ENCODE results near the gene COL4A1. TPM values are rescaled to one million over a fixed set of nuclear protein-coding genes. Genes with fewer than 3 reads are reported as not detected.

Gene COL4A1
- total RNA-seq, 3 donors from 2014 or later, result 118 to 1,008 (median 370) TPM

DNA sequence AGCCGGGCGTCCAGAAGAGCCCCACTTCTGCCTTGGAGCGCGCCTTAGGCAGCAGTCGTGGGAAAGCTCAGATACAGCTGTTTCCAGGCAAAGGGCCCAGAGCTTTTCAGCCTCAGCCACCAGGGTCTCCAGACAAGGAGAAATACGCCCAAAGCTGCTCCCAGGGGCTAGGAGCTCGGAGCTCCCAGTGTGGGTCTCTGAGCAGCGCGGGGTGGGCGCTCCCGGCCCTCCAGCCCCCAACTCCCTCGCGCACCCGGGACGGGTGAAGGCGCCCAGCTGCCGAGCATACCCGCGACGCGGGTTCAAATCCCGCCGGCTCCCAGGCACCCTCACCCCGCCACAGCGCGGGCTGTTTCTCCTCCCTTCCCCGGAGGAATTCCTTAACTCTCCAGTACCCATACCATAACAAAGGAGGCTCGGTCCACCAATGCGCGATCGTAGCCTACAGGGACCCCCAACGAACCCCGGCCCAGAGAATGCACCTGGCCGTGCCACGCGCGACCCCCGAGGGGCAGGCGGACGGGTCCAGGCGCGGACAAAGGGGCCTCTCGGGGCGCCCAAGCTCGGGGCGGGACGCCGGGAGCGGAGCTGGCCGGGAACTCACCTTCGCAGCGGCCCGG lies 507 bp downstream of the COL4A1 start:
- DNase-seq (ENCODE audit: low spot score in 2 of 2), result no peak
- TF ChIP-seq, protein P1, sequence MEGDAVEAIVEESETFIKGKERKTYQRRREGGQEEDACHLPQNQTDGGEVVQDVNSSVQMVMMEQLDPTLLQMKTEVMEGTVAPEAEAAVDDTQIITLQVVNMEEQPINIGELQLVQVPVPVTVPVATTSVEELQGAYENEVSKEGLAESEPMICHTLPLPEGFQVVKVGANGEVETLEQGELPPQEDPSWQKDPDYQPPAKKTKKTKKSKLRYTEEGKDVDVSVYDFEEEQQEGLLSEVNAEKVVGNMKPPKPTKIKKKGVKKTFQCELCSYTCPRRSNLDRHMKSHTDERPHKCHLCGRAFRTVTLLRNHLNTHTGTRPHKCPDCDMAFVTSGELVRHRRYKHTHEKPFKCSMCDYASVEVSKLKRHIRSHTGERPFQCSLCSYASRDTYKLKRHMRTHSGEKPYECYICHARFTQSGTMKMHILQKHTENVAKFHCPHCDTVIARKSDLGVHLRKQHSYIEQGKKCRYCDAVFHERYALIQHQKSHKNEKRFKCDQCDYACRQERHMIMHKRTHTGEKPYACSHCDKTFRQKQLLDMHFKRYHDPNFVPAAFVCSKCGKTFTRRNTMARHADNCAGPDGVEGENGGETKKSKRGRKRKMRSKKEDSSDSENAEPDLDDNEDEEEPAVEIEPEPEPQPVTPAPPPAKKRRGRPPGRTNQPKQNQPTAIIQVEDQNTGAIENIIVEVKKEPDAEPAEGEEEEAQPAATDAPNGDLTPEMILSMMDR (IDR thresholded peaks at IDR 0.05), result no peak
- TF ChIP-seq POLR2AphosphoS5 (IDR thresholded peaks at IDR 0.05) (no peak), POLR2A (IDR thresholded peaks at IDR 0.05) (no peak)
- Histone ChIP-seq H3K4me3 (peak overlapping the region; percentile 64 to 96 (median 78)), H3K27me3 (peaks cover 0 to 14% of the 10 kb centered on the region in 2 donors), H3K4me1 (peaks cover 2 to 3% of the 10 kb centered on the region in 2 donors), H3K27ac (peak overlapping the region; percentile 87 to 96), H3K9me3 (no peaks in the 10 kb centered on the region), H3K36me3 (no peaks in the 10 kb centered on the region)
- intact Hi-C loops (cut with DNase I; ENCODE audit: low total_unique reads), result no loop called here

DNA sequence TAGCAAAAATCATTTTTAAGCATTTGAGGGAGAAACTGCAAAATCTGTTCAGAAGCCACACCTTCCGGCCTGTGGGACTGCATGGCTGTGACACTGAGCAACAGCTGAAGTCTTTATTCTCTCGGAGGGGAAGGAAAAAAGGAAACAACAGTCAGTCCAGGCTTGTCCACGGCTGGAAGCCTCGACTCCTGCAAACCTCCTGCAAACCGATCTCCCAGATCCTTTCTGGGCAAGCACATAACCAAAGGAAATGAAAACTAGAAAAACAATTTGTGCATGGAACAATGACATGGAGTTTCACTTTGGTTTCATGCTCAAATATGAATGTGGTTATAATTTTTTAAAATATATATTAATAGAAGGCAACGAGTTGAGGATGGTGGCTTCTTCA lies 1.0 kb downstream of the COL4A1 start:
- intact Hi-C loops (cut with DNase I; ENCODE audit: low total_unique reads), result no loop called here
- Histone ChIP-seq H3K4me3 (peak overlapping the region; percentile 64 to 96 (median 78)), H3K27me3 (peaks cover 0 to 12% of the 10 kb centered on the region in 2 donors), H3K9me3 (no peaks in the 10 kb centered on the region), H3K4me1 (peaks cover 3 to 7% of the 10 kb centered on the region in 2 donors), H3K36me3 (no peaks in the 10 kb centered on the region), H3K27ac (peak overlapping the region; percentile 87 to 96)
- TF ChIP-seq, protein P1 (IDR thresholded peaks at IDR 0.05), result no peak
- TF ChIP-seq POLR2A (IDR thresholded peaks at IDR 0.05) (no peak), POLR2AphosphoS5 (IDR thresholded peaks at IDR 0.05) (no peak)
- DNase-seq (ENCODE audit: low spot score in 2 of 2), result no peak

DNA sequence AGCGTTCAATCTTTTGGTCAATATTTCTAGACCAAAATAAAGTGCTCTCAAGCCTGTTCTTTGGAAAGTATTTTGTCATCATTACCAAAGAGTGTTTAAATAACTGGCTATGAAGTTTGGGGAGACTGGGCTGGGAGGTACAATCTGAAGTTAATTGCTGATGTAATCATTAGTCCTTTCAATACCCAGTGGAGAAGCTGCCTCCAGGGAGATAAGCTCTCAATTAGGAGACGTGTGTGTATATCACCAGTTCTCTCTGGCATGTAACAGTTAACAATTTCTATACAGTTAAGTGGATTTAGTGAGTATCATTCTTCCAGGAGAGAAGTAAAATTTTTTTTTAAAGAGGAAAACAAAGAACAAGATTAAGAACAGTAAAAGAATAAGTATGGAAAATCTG lies 1.4 kb downstream of the COL4A1 start:
- H3K4me1 ChIP-seq, result peaks cover 3 to 8% of the 10 kb centered on the region in 2 donors
- intact Hi-C loops (cut with DNase I; ENCODE audit: low total_unique reads), result no loop called here
- H3K36me3 ChIP-seq, result no peaks in the 10 kb centered on the region
- no peak for DNase-seq (ENCODE audit: low spot score in 2 of 2)
- peak overlapping the region; percentile 64 to 96 (median 78) for H3K4me3 ChIP-seq
- H3K27me3 ChIP-seq, result peaks cover 0 to 8% of the 10 kb centered on the region in 2 donors
- H3K9me3 ChIP-seq, result no peaks in the 10 kb centered on the region
- TF ChIP-seq POLR2A (IDR thresholded peaks at IDR 0.05) (no peak), POLR2AphosphoS5 (IDR thresholded peaks at IDR 0.05) (no peak)
- TF ChIP-seq, protein P1 (IDR thresholded peaks at IDR 0.05), result no peak
- H3K27ac ChIP-seq, result peak overlapping the region in 1 of 2 donors; percentile 18

DNA sequence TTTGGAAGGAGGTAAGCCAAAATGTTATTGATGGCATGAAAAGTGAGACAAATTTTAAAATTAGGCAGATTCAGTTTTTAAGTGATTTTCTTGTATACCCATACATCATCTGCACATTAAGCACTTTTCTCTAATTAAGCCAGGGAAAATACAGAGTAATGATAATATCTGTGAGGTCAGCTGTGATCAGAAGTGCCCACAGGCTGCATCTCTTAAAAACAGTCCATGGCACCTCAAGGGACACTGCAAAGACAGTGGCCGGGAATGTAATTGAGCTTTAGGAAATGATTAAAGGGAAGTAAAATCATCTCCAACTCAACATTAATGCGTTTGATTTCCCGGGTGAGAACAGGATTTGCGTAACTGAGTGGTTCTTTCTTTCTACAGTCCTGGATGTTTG lies 2.0 kb downstream of the COL4A1 start:
- H3K36me3 ChIP-seq, result no peaks in the 10 kb centered on the region
- H3K4me3 ChIP-seq, result peak overlapping the region; percentile 64 to 96 (median 78)
- peak overlapping the region in 1 of 2 donors; percentile 48 for H3K27ac ChIP-seq
- TF ChIP-seq POLR2A (IDR thresholded peaks at IDR 0.05) (no peak), POLR2AphosphoS5 (IDR thresholded peaks at IDR 0.05) (no peak)
- TF ChIP-seq, protein P1 (IDR thresholded peaks at IDR 0.05), result no peak
- H3K9me3 ChIP-seq, result no peaks in the 10 kb centered on the region
- intact Hi-C loops (cut with DNase I; ENCODE audit: low total_unique reads), result no loop called here
- no peak for DNase-seq (ENCODE audit: low spot score in 2 of 2)
- H3K27me3 ChIP-seq, result peaks cover 0 to 7% of the 10 kb centered on the region in 2 donors
- H3K4me1 ChIP-seq, result peaks cover 3 to 8% of the 10 kb centered on the region in 2 donors

DNA sequence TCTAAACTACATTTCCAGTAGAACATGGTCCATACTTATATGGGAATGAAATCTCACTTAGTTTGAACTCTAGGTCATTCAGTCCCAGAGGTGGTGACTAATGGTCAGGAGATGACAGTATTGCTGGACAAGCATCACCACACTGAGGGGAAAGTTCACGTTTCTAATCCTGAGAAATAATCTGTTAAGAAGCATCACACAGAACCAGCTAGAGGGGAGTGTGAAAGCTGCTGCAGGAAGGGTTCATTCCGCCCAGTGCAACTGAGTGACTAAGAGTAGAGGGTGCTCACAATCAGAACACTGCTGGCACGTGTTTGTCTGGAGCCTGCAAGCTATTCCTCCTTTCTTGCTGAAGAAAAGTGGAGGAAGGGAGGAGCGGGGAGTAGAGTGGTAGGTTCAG lies 2.7 kb downstream of the COL4A1 start:
- peaks cover 3 to 8% of the 10 kb centered on the region in 2 donors for H3K4me1 ChIP-seq

More for the DNA sequence above, 2.7 kb downstream of the COL4A1 start:
- H3K27ac ChIP-seq, result peak overlapping the region in 1 of 2 donors; percentile 48
- no peak for DNase-seq (ENCODE audit: low spot score in 2 of 2)
- intact Hi-C loops (cut with DNase I; ENCODE audit: low total_unique reads), result no loop called here
- H3K9me3 ChIP-seq, result no peaks in the 10 kb centered on the region
- peaks cover 0 to 7% of the 10 kb centered on the region in 2 donors for H3K27me3 ChIP-seq
- TF ChIP-seq POLR2AphosphoS5 (IDR thresholded peaks at IDR 0.05), result no peak
- TF ChIP-seq, protein P1 (IDR thresholded peaks at IDR 0.05), result no peak
- TF ChIP-seq POLR2A (IDR thresholded peaks at IDR 0.05), result no peak
- H3K4me3 ChIP-seq, result peak overlapping the region in 2 of 3 donors; percentile 64 to 96
- H3K36me3 ChIP-seq, result no peaks in the 10 kb centered on the region
